K562 (cell line): ENCODE data around the gene ANKRD34A. TPM values are rescaled to one million over a fixed set of nuclear protein-coding genes. Genes with fewer than 3 reads are reported as not detected.
A peak's percentile ranks its signal among the peaks of the same experiment; 100 is the strongest.

Experiments used
- ATF6 ChIP-seq: sonication (generic); formaldehyde crosslinking; IDR thresholded peaks from 2 replicates; pipeline ENCODE4 v1.4.0; 2020; ENCODE audit warnings: mild to moderate bottlenecking, missing genetic modification reagents
- BHLHE40 ChIP-seq: IDR thresholded peaks from 2 replicates; pipeline ENCODE4 v1.6.1; 2011; ENCODE audit warnings: low read length, improper control_type of control experiment
- CUX1 ChIP-seq: fragments of 200-800 bp; sonication (Bioruptor generic); IDR thresholded peaks from 2 replicates; pipeline ENCODE4 v1.6.1; 2016; ENCODE audit warnings: missing genetic modification characterization, missing compliant biosample characterization
- E4F1 ChIP-seq: fragments of 250-450 bp; sonication (Bioruptor Pico); IDR thresholded peaks from 2 replicates; pipeline ENCODE4 v1.5.0; 2021; ENCODE audit warnings: mild to moderate bottlenecking, borderline replicate concordance
- HCFC1 ChIP-seq: IDR thresholded peaks from 2 replicates; pipeline ENCODE4 v1.6.1; 2012; ENCODE audit warnings: low read depth, low read length, improper control_type of control experiment
- LCOR ChIP-seq: sonication (generic); formaldehyde crosslinking; IDR thresholded peaks from 2 replicates; pipeline ENCODE4 v1.8.0; 2022; ENCODE audit warnings: mild to moderate bottlenecking, missing genetic modification reagents
- MTA1 ChIP-seq: fragments of 450-650 bp; IDR thresholded peaks from 2 replicates; pipeline ENCODE4 v1.6.1; 2017; ENCODE audit warnings: borderline replicate concordance
- MXI1 ChIP-seq: IDR thresholded peaks from 2 replicates; pipeline ENCODE4 v1.6.1; 2011; ENCODE audit warnings: low read depth, mild to moderate bottlenecking, improper control_type of control experiment, low read length
- NBN ChIP-seq: fragments of 450-650 bp; IDR thresholded peaks from 2 replicates; pipeline ENCODE4 v1.6.1; 2016; ENCODE audit warnings: low read depth, mild to moderate bottlenecking
- NR2C1 ChIP-seq, 2 experiments: fragments of 450-650 bp; IDR thresholded peaks; 2 replicates each; pipeline ENCODE4 v1.6.1; 2017; ENCODE audit warnings: mild to moderate bottlenecking in 2 of 2, antibody characterized with exemption in 1 of 2, inconsistent platforms in 1 of 2, missing compliant biosample characterization in 1 of 2, missing genetic modification characterization in 1 of 2
- NRF1 ChIP-seq, 2 experiments: fragments of 450-650 bp; IDR thresholded peaks in 1 of 2; conservative IDR thresholded peaks in 1 of 2; 2 replicates each; pipeline ENCODE4 v1.6.1; 2014; ENCODE audit warnings: mild to moderate bottlenecking in 2 of 2
- PHF8 ChIP-seq: fragments of 200-600 bp; sonication (generic); IDR thresholded peaks from 2 replicates; pipeline ENCODE4 v1.6.1; 2012; ENCODE audit warnings: mixed run types, mild to moderate bottlenecking, inconsistent platforms, low read length, moderate library complexity, borderline replicate concordance
- POLR3A ChIP-seq: IDR thresholded peaks from 2 replicates; pipeline ENCODE4 v1.6.1; 2011; ENCODE audit warnings: borderline replicate concordance, mild to moderate bottlenecking, moderate library complexity; ENCODE audit not compliant: insufficient read length, insufficient read depth; ENCODE audit errors: extremely low read depth
- SIN3A ChIP-seq, 2 experiments: fragments of 150-350 bp in 1 of 2; IDR thresholded peaks; 2 replicates each; pipeline ENCODE4 v1.6.1; 2011 to 2016; ENCODE audit warnings: borderline replicate concordance in 2 of 2, low read depth in 2 of 2, low read length in 2 of 2, mild to moderate bottlenecking in 2 of 2, moderate library complexity in 2 of 2; ENCODE audit not compliant: control insufficient read depth in 1 of 2
- SPI1 ChIP-seq: IDR thresholded peaks from 2 replicates; pipeline ENCODE4 v1.6.1; 2011; ENCODE audit warnings: low read depth, low read length, control low read depth, borderline replicate concordance
- ZBTB1 ChIP-seq: sonication (generic); formaldehyde crosslinking; IDR thresholded peaks from 2 replicates; pipeline ENCODE4 v1.8.1; 2023; ENCODE audit warnings: missing genetic modification reagents, low read depth, mild to moderate bottlenecking, borderline replicate concordance
- polyA plus RNA-seq, 8 experiments: library from polyadenylated mRNA; depleted of rRNA in 4 of 8; stranded (reverse) in 5 of 8; unstranded in 3 of 8; fragments of >200 nt; fragmentation: Nextera tagmentation in 2 of 8; fragmentation: Illumina TruSeq in 1 of 8; extraction: Ambion mirVana in 2 of 8; extraction: Trizol in 1 of 8; gene quantifications; 2 replicates each; pipeline versions ENCODE4 v1.2.1 to v1.2.3, GENCODE V29; 2011 to 2014; ENCODE audit warnings: inconsistent platforms in 1 of 8, missing spikeins in 1 of 8
- total RNA-seq, 7 experiments: library from RNA; depleted of rRNA in 6 of 7; stranded (reverse); fragments of >200 nt in 6 of 7; fragmentation: Illumina TruSeq in 2 of 7; extraction: Trizol in 2 of 7; gene quantifications; 2 replicates each; pipeline versions ENCODE4 v1.2.1 to v1.2.3, GENCODE V29; 2011 to 2021; ENCODE audit warnings: low replicate concordance in 1 of 7

The ANKRD34A gene
- total and polyA plus RNA-seq, 9 of the 15 experiments (the other 6 are each of a cell fraction or from before 2014, with no cell fraction given), result 0.06 to 1.6 (median 0.43) TPM

- TF ChIP-seq NRF1 (conservative IDR thresholded peaks at IDR 0.05 in 1 of 2, IDR thresholded peaks at IDR 0.05 in 1 of 2) (no peak; a peak in 2 of 4 replicates), PHF8 (peak; percentile 74; the same call in 1 of the 2 replicates), ZBTB1 (CRISPR knock-in tag) (0 out of 2 replicates have a peak, but pooled peaks have one; percentile 68), SIN3A (IDR thresholded peaks at IDR 0.05; ENCODE audit: borderline replicate concordance in 2 of 2, control insufficient read depth in 1 of 2, low read depth in 2 of 2, low read length in 2 of 2) (peak in 1 of 2 experiments; percentile 80; a peak in 1 of 4 replicates), NR2C1 (IDR thresholded peaks at IDR 0.05) (peak; percentile 49), NR2C1 (tag; IDR thresholded peaks at IDR 0.05) (no peak), MTA1 (0 out of 2 replicates have a peak, but pooled peaks have one; percentile 18), NBN (no peak), MXI1 (peak; percentile 75), HCFC1 (peak; percentile 56; the same call in 1 of the 2 replicates), ATF6 (peak; percentile 78; the same call in 1 of the 2 replicates), CUX1 (no peak), E4F1 (CRISPR knock-in tag) (no peak), SPI1 (peak; percentile 48; the same call in 1 of the 2 replicates), LCOR (0 out of 2 replicates have a peak, but pooled peaks have one; percentile 15), BHLHE40 (peak; percentile 70), POLR3A (no peak)
Measured at GRCh38 chr1:145918144-145918991, 46.0 kb downstream of the ANKRD34A start, which contains the start of gene PEX11B (continued).
